K562 (cell line): ENCODE results near the gene KCTD15. TPM values are rescaled to one million over a fixed set of nuclear protein-coding genes. Genes with fewer than 3 reads are reported as not detected.

Experiments
- ATAC-seq: fragments of 200-7000 bp; cut with Tn5 transposase; 3 replicates; pipeline ENCODE4 v1.9.1; 2020; ENCODE audit warnings: moderate library complexity
- BruUV-seq: library from RNA; stranded (reverse); fragments of 400-500 nt; replicated peaks from 2 replicates; lab custom pipeline; 2021; lab: Mats Ljungman, UMichigan
- CTCF ChIA-PET: fragments of 300-600 bp; formaldehyde crosslinking; extraction: SDS; loops from one replicate; lab custom pipeline; 2021; ENCODE audit warnings: low intra/inter-chr PET ratio; lab: Yijun Ruan, JAX
- POLR2A ChIA-PET: fragments of 300-600, 350-650 bp; sonication (Branson Sonifier 250); formaldehyde crosslinking; extraction: SDS; loops from one replicate; lab custom pipeline; 2021; ENCODE audit warnings: antibody characterized with exemption, inconsistent platforms; lab: Yijun Ruan, JAX
- DNase-seq, 4 experiments: peaks; one replicate each; pipeline versions ENCODE4 v3.0.0 to v3.0.0-alpha.2; 2011 to 2018; ENCODE audit warnings: low spot score in 3 of 4, mixed read lengths in 3 of 4; ENCODE audit errors: extremely low read depth in 1 of 4
- FAIRE-seq: peaks from 2 replicates; lab custom pipeline; 2011; peaks lifted over from hg19 to GRCh38; lab: Jason Lieb, UNC
- H2AFZ ChIP-seq: 2 replicates; pipeline ENCODE4 v1.6.0; 2011; ENCODE audit warnings: low read depth, low read length, control low read depth, inconsistent platforms
- H3K27ac ChIP-seq: fragments of 200-600 bp; 3 replicates; pipeline ENCODE4 v1.8.0; 2011; ENCODE audit warnings: low read depth, mild to moderate bottlenecking, control low read depth, inconsistent platforms, low read length, moderate library complexity, mixed read lengths; ENCODE audit errors: extremely low read depth
- H3K27me3 ChIP-seq, 2 experiments: fragments of 300-600 bp in 1 of 2; 2 replicates in 1 of 2; 3 replicates in 1 of 2; pipeline versions ENCODE4 v1.6.0 to v1.8.0; 2011; ENCODE audit warnings: inconsistent platforms in 2 of 2, low read length in 2 of 2, mild to moderate bottlenecking in 1 of 2, mixed read lengths in 1 of 2, moderate library complexity in 1 of 2; ENCODE audit not compliant: control insufficient read depth in 2 of 2, insufficient read depth in 2 of 2
- H3K36me3 ChIP-seq: fragments of 300-600 bp; 3 replicates; pipeline ENCODE4 v1.8.0; 2011; ENCODE audit warnings: mild to moderate bottlenecking, low read length, inconsistent platforms; ENCODE audit not compliant: control insufficient read depth, insufficient read depth
- H3K4me1 ChIP-seq, 2 experiments: fragments of 200-600 bp in 1 of 2; replicated peaks in 1 of 2; 2 replicates in 1 of 2; 3 replicates in 1 of 2; pipeline versions ENCODE4 v1.5.1 to v1.8.0; 2011; ENCODE audit warnings: inconsistent platforms in 2 of 2, low read length in 2 of 2, mild to moderate bottlenecking in 1 of 2, mixed read lengths in 1 of 2, moderate library complexity in 1 of 2; ENCODE audit not compliant: control insufficient read depth in 2 of 2, insufficient read depth in 2 of 2
- H3K4me2 ChIP-seq: 2 replicates; pipeline ENCODE4 v1.6.1; 2011; ENCODE audit warnings: low read length, control low read depth, inconsistent platforms, mixed read lengths; ENCODE audit not compliant: insufficient read depth
- H3K4me3 ChIP-seq: fragments of 200-600 bp; sonication (generic), shearing (Covaris generic); 2 replicates; pipeline ENCODE4 v1.5.1; 2016; ENCODE audit warnings: control low read depth, inconsistent platforms
- H3K79me2 ChIP-seq: fragments of 200-600 bp; 3 replicates; pipeline ENCODE4 v1.8.0; 2011; ENCODE audit warnings: low read length, inconsistent platforms; ENCODE audit not compliant: control insufficient read depth, insufficient read depth
- H3K9ac ChIP-seq, 2 experiments: 2 replicates each; pipeline versions ENCODE4 v1.6.0 to v1.6.1; 2011; ENCODE audit warnings: low read depth in 2 of 2, low read length in 2 of 2, control low read depth in 1 of 2, inconsistent platforms in 1 of 2, mild to moderate bottlenecking in 1 of 2, mixed read lengths in 1 of 2; ENCODE audit not compliant: insufficient read depth in 1 of 2
- H3K9me1 ChIP-seq: one replicate; pipeline ENCODE4 v1.6.0; 2011; ENCODE audit warnings: inconsistent platforms, mild to moderate bottlenecking, low read length, moderate library complexity; ENCODE audit not compliant: control insufficient read depth, insufficient read depth
- H3K9me3 ChIP-seq: replicated peaks from 2 replicates; pipeline ENCODE4 v1.5.1; 2011; ENCODE audit warnings: low read depth, low read length, inconsistent platforms; ENCODE audit not compliant: control insufficient read depth, insufficient read depth
- H4K20me1 ChIP-seq: replicated peaks from 2 replicates; pipeline ENCODE4 v1.6.1; 2011; ENCODE audit warnings: low read length, inconsistent platforms, mixed read lengths; ENCODE audit not compliant: control insufficient read depth, insufficient read depth
- CBX2 ChIP-seq: fragments of 200-600 bp; sonication (generic); IDR thresholded peaks from one replicate; pipeline ENCODE4 v1.6.1; 2012; ENCODE audit warnings: mild to moderate bottlenecking, low read length, inconsistent platforms; ENCODE audit not compliant: insufficient read depth, poor library complexity, severe bottlenecking
- DIDO1 ChIP-seq: fragments of 450-650 bp; IDR thresholded peaks from 2 replicates; pipeline ENCODE4 v1.6.1; 2016; ENCODE audit warnings: low read depth, missing biosample characterization, missing genetic modification characterization
- E2F1 ChIP-seq: sonication (generic); formaldehyde crosslinking; IDR thresholded peaks from 2 replicates; pipeline ENCODE4 v1.8.1; 2023; ENCODE audit warnings: mild to moderate bottlenecking, missing genetic modification reagents, moderate library complexity
- FOXP1 ChIP-seq: sonication (generic); formaldehyde crosslinking; IDR thresholded peaks from 2 replicates; pipeline ENCODE4 v1.8.0; 2022; ENCODE audit warnings: mild to moderate bottlenecking, missing genetic modification reagents
- HLTF ChIP-seq: fragments of 450-650 bp; IDR thresholded peaks from 2 replicates; pipeline ENCODE4 v1.6.1; 2016
- HNRNPH1 ChIP-seq: fragments of 200-400 bp; formaldehyde crosslinking; optimal IDR thresholded peaks from 2 replicates; pipeline ENCODE3; 2017; ENCODE audit warnings: low read depth, mild to moderate bottlenecking, low read length, moderate library complexity
- JUND ChIP-seq, 2 experiments: IDR thresholded peaks; 2 replicates in 1 of 2; 3 replicates in 1 of 2; pipeline ENCODE4 v1.6.1; 2011; ENCODE audit warnings: borderline replicate concordance in 2 of 2, low read depth in 2 of 2, low read length in 2 of 2, improper control_type of control experiment in 1 of 2, missing biosample characterization in 1 of 2, missing genetic modification characterization in 1 of 2, missing genetic modification reagents in 1 of 2
- THRB ChIP-seq: fragments of 450-650 bp; formaldehyde crosslinking; conservative IDR thresholded peaks from 2 replicates; pipeline ENCODE4 v1.4.0; 2022; ENCODE audit warnings: mild to moderate bottlenecking, missing genetic modification characterization
- ZNF239 ChIP-seq: fragments of 250-450 bp; sonication (Bioruptor Pico); IDR thresholded peaks from 2 replicates; pipeline ENCODE4 v1.4.0; 2020; ENCODE audit warnings: mild to moderate bottlenecking
- ZNF445 ChIP-seq: fragments of 250-450 bp; sonication (Bioruptor Pico); IDR thresholded peaks from 2 replicates; pipeline ENCODE4 v1.4.0; 2020; ENCODE audit warnings: low read depth, mild to moderate bottlenecking, moderate library complexity
- ZNF766 ChIP-seq: fragments of 200-800 bp; sonication (Bioruptor generic); conservative IDR thresholded peaks from 2 replicates; pipeline ENCODE4 v1.6.1; 2016; ENCODE audit warnings: missing genetic modification characterization, missing compliant biosample characterization
- WGBS: fragments of 100-300 bp; shearing (Covaris generic); methylation state at CpG from one replicate; pipeline ENCODE4 v1.1.6; 2016; ENCODE audit warnings: low coverage, mixed read lengths; ENCODE audit not compliant: insufficient coverage; ENCODE audit errors: missing lambda C conversion rate; 5-methylcytosine and 5-hydroxymethylcytosine counted together
- in situ Hi-C: fragments of 300-500 bp; cut with MboI; formaldehyde crosslinking; loops from 4 replicates; pipeline ENCODE4 v1.15.0; 2018; ENCODE audit warnings: inconsistent platforms, mixed read lengths
- intact Hi-C: fragments of 100-400 bp; cut with micrococcal nuclease; formaldehyde crosslinking; loops from 2 replicates; pipeline ENCODE4 v1.14.2; 2022
- polyA plus RNA-seq, 8 experiments: library from polyadenylated mRNA; depleted of rRNA in 4 of 8; stranded (reverse) in 5 of 8; unstranded in 3 of 8; fragments of >200 nt; fragmentation: Nextera tagmentation in 2 of 8; fragmentation: Illumina TruSeq in 1 of 8; extraction: Ambion mirVana in 2 of 8; extraction: Trizol in 1 of 8; gene quantifications; 2 replicates each; pipeline versions ENCODE4 v1.2.1 to v1.2.3, GENCODE V29; 2011 to 2014; ENCODE audit warnings: inconsistent platforms in 1 of 8, missing spikeins in 1 of 8
- total RNA-seq, 7 experiments: library from RNA; depleted of rRNA in 6 of 7; stranded (reverse); fragments of >200 nt in 6 of 7; fragmentation: Illumina TruSeq in 2 of 7; extraction: Trizol in 2 of 7; gene quantifications; 2 replicates each; pipeline versions ENCODE4 v1.2.1 to v1.2.3, GENCODE V29; 2011 to 2021; ENCODE audit warnings: low replicate concordance in 1 of 7

The KCTD15 gene
- total and polyA plus RNA-seq, 9 of the 15 experiments (the other 6 are each of a cell fraction or from before 2014, with no cell fraction given): 1.7 to 49.0 (median 11.8) TPM

- no peaks in the 10 kb centered on the region for H3K79me2 ChIP-seq
- POLR2A ChIA-PET: interaction anchor here (0.6 to 0.7 kb wide), 2 partner anchors 51 to 941 kb away, joined by 3 to 5 read pairs; no protein-coding TSS in a partner anchor
- no peak for DNase-seq
- H4K20me1 ChIP-seq: peaks cover 28% of the 10 kb centered on the region
- peaks cover 0 to 12% of the 10 kb centered on the region in 2 experiments; a peak in 1 of 5 replicates for H3K4me1 ChIP-seq
- H3K27ac ChIP-seq: no peak overlapping the region
- H3K9me3 ChIP-seq: no peaks in the 10 kb centered on the region
- no peak overlapping the region for H3K4me3 ChIP-seq
- no peak overlapping the region for H2AFZ ChIP-seq
- H3K4me2 ChIP-seq: no peak overlapping the region
- intact Hi-C loops (loop anchor here (5.0 to 10.0 kb wide), 2 partner anchors 47 to 535 kb away; no protein-coding TSS in a partner anchor), in situ Hi-C loops (loop anchor here (5.0 kb wide), 2 partner anchors 350 to 535 kb away; no protein-coding TSS in a partner anchor)
- no peak for TF ChIP-seq E2F1
- no peak for TF ChIP-seq FOXP1 (CRISPR knock-in tag)
- TF ChIP-seq DIDO1: no peak
- TF ChIP-seq HLTF: no peak
- TF ChIP-seq ZNF445 (CRISPR knock-in tag): no peak
- TF ChIP-seq CBX2: no peak
- no peak for TF ChIP-seq JUND (IDR thresholded peaks at IDR 0.05; ENCODE audit: borderline replicate concordance, low read depth, low read length)
- no peak for TF ChIP-seq JUND (tag; IDR thresholded peaks at IDR 0.05; ENCODE audit: borderline replicate concordance, low read depth, low read length)
- TF ChIP-seq HNRNPH1: no peak
- no peak for TF ChIP-seq ZNF766 (CRISPR knock-in tag)
- TF ChIP-seq THRB: no peak
- TF ChIP-seq ZNF239: no peak
- CTCF ChIA-PET: interaction anchor here (1.3 to 2.2 kb wide), 3 partner anchors 51 to 344 kb away, joined by 3 to 20 read pairs (median 5); no protein-coding TSS in a partner anchor
- FAIRE-seq: no peak
- no peak overlapping the region for H3K9ac ChIP-seq
- no peaks in the 10 kb centered on the region for H3K9me1 ChIP-seq
- no TSS peak for BruUV-seq
- peaks cover 0 to 32% of the 10 kb centered on the region in 2 experiments; a peak in 2 of 5 replicates for H3K27me3 ChIP-seq
- WGBS: 37% methylated on average over 50 of the region's 72 CpGs
- H3K36me3 ChIP-seq: no peaks in the 10 kb centered on the region
- no peak for ATAC-seq
These were observed 24.4 kb upstream of the KCTD15 start for GRCh38 chr19:33772102-33772857.
